Retinal pigment epithelial cell (primary cell): ENCODE measurements around the gene TMEM62.

Experiments used
- DNase-seq: peaks from one replicate; pipeline ENCODE4 v3.0.0-alpha.2; 2010; ENCODE audit warnings: low read depth
- H3K4me3 ChIP-seq: 2 replicates; pipeline ENCODE4 v1.5.1; 2011; ENCODE audit warnings: mild to moderate bottlenecking, low read length, control low read depth, moderate library complexity
- CTCF ChIP-seq: conservative IDR thresholded peaks from 2 replicates; pipeline ENCODE4 v1.5.1; 2011; ENCODE audit warnings: low read depth, low read length, control low read depth, inconsistent platforms

The TMEM62 gene

GRCh38 chr15:43210807-43211206, 77.4 kb downstream of the TMEM62 start:
- TF ChIP-seq CTCF = no peak
- H3K4me3 ChIP-seq = no peak overlapping the region
- no peak for DNase-seq

GRCh38 chr15:43211224-43211735, 77.9 kb downstream of the TMEM62 start:
- no peak for TF ChIP-seq CTCF
- DNase-seq = no peak
- no peak overlapping the region for H3K4me3 ChIP-seq

GRCh38 chr15:43212299-43212698, 78.9 kb downstream of the TMEM62 start:
- no peak overlapping the region for H3K4me3 ChIP-seq
- no peak for TF ChIP-seq CTCF
- no peak for DNase-seq

- no peak for TF ChIP-seq CTCF
- no peak overlapping the region for H3K4me3 ChIP-seq
- DNase-seq = no peak
Measured at GRCh38 chr15:43212951-43213350, 79.6 kb downstream of the TMEM62 start.

- no peak for TF ChIP-seq CTCF
- H3K4me3 ChIP-seq = no peak overlapping the region
- no peak for DNase-seq
Measured at GRCh38 chr15:43213466-43213865, 80.1 kb downstream of the TMEM62 start.

- no peak for DNase-seq
- no peak for TF ChIP-seq CTCF
- no peak overlapping the region for H3K4me3 ChIP-seq
Measured at GRCh38 chr15:43214169-43214568, 80.8 kb downstream of the TMEM62 start.

- DNase-seq = no peak
- no peak for TF ChIP-seq CTCF
- no peak overlapping the region for H3K4me3 ChIP-seq
Measured at GRCh38 chr15:43214592-43215295, 81.4 kb downstream of the TMEM62 start.
